ENCODE data around the gene MPG. TPM values are rescaled to one million over a fixed set of nuclear protein-coding genes. Genes with fewer than 3 reads are reported as not detected.

Gene MPG
- total RNA-seq, 2 experiments from 2014 or later, result 58.1 to 119 TPM

- H3K79me2 ChIP-seq (ENCODE audit: insufficient read depth, low read depth, low read length), result no peaks in the 10 kb centered on the region
- H3K36me3 ChIP-seq (ENCODE audit: insufficient read depth, low read length), result peaks cover 41% of the 10 kb centered on the region
- H3K4me2 ChIP-seq (ENCODE audit: low read length), result no peak overlapping the region
- H3K4me1 ChIP-seq (ENCODE audit: insufficient read depth, low read length, poor library complexity, severe bottlenecking), result no peaks in the 10 kb centered on the region
- POLR2A ChIA-PET, result interaction anchor here (0.6 to 1.1 kb wide), 2 partner anchors 15 to 70 kb away, joined by 3 to 4 read pairs; no protein-coding TSS in a partner anchor
- CTCF ChIA-PET (ENCODE audit: unreplicated experiment), result no interaction called here
- H3K9me2 ChIP-seq (ENCODE audit: insufficient read depth, low read length), result no peaks in the 10 kb centered on the region
- DNase-seq (ENCODE audit: low spot score), result peak; percentile 71
- intact Hi-C loops (cut with micrococcal nuclease; ENCODE audit: unreplicated experiment), result loop anchor here (1.0 kb wide), 1 partner anchor 64 kb away; no protein-coding TSS in a partner anchor
- no TSS peak for BruUV-seq (replicated peaks)
- H3K9me3 ChIP-seq (ENCODE audit: low read length), result no peaks in the 10 kb centered on the region
- no peaks in the 10 kb centered on the region; the same call in 1 of the 2 replicates for H4K20me1 ChIP-seq (ENCODE audit: insufficient read depth, low read length)
- H2AFZ ChIP-seq (ENCODE audit: low read length), result no peak overlapping the region
- TF ChIP-seq EZH2phosphoT487 (IDR thresholded peaks at IDR 0.05; ENCODE audit: borderline replicate concordance, low read depth, low read length) (no peak), CTCF (conservative IDR thresholded peaks at IDR 0.05; ENCODE audit: low read length) (peak; percentile 85)
- no peak overlapping the region for H3K27ac ChIP-seq (ENCODE audit: low read depth, low read length, poor library complexity, severe bottlenecking)
- H3K4me3 ChIP-seq (ENCODE audit: low read depth, low read length, poor library complexity, severe bottlenecking), result no peak overlapping the region
These were observed 39.6 kb downstream of the MPG start for GRCh38 chr16:117379-118365.

DNA sequence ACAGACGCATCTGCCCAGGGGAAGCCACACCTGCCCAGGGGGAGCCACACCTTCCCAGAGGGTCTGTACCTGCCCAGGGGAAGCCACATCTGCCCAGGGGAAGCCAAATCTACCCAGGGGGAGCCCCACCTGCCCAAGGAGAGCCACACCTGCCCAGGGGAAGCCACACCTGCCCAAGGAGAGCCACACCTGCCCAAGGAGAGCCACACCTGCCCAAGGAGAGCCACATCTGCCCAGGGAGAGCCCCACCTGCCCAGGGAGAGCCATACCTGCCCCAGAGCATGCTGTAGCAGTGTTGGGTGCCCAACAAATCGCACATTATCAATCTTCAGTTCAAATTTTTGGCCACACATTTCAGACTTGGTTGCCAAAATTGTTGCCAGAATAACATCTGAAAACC lies 40.8 kb downstream of the MPG start:
- intact Hi-C loops (cut with micrococcal nuclease; ENCODE audit: unreplicated experiment), result no loop called here
- Histone ChIP-seq H3K36me3 (ENCODE audit: insufficient read depth, low read length) (peaks cover 40% of the 10 kb centered on the region), H3K4me3 (ENCODE audit: low read depth, low read length, poor library complexity, severe bottlenecking) (no peak overlapping the region), H3K9me3 (ENCODE audit: low read length) (no peaks in the 10 kb centered on the region), H4K20me1 (ENCODE audit: insufficient read depth, low read length) (no peaks in the 10 kb centered on the region; the same call in 1 of the 2 replicates), H3K27ac (ENCODE audit: low read depth, low read length, poor library complexity, severe bottlenecking) (no peak overlapping the region), H3K9me2 (ENCODE audit: insufficient read depth, low read length) (no peaks in the 10 kb centered on the region), H3K79me2 (ENCODE audit: insufficient read depth, low read depth, low read length) (no peaks in the 10 kb centered on the region), H3K4me1 (ENCODE audit: insufficient read depth, low read length, poor library complexity, severe bottlenecking) (no peaks in the 10 kb centered on the region), H2AFZ (ENCODE audit: low read length) (no peak overlapping the region), H3K4me2 (ENCODE audit: low read length) (no peak overlapping the region)
- CTCF ChIA-PET (ENCODE audit: unreplicated experiment), result no interaction called here
- no TSS peak for BruUV-seq (replicated peaks)
- POLR2A ChIA-PET, result interaction anchor here (1.1 kb wide), 1 partner anchor 14 kb away, joined by 3 read pairs; no protein-coding TSS in a partner anchor
- TF ChIP-seq CTCF (conservative IDR thresholded peaks at IDR 0.05; ENCODE audit: low read length), result no peak
- no peak for DNase-seq (ENCODE audit: low spot score)

DNA sequence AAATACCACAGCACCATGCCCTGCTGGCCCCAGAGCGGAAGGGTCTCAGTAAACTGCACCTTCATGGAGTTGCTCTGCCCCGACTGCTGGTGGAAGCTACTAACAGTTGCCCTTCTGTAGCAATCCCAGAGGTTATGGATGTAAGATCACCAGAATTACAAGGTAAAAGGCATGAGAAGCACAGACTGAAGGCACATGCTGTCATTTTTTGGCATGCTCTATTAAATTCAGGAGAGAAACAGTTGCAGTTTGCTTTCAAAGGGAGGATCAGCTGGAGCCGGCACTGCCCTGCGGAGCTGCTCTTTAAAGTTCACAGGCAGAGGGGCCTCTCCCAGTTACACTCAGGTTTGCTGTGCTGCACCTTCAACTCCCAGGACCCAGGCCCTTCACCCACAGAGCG lies 41.3 kb downstream of the MPG start:
- Histone ChIP-seq H3K9me2 (ENCODE audit: insufficient read depth, low read length) (no peaks in the 10 kb centered on the region), H3K27ac (ENCODE audit: low read depth, low read length, poor library complexity, severe bottlenecking) (no peak overlapping the region), H3K4me2 (ENCODE audit: low read length) (no peak overlapping the region), H3K79me2 (ENCODE audit: insufficient read depth, low read depth, low read length) (no peaks in the 10 kb centered on the region), H3K4me3 (ENCODE audit: low read depth, low read length, poor library complexity, severe bottlenecking) (no peak overlapping the region), H3K36me3 (ENCODE audit: insufficient read depth, low read length) (peaks cover 38% of the 10 kb centered on the region), H4K20me1 (ENCODE audit: insufficient read depth, low read length) (no peaks in the 10 kb centered on the region; the same call in 1 of the 2 replicates), H3K9me3 (ENCODE audit: low read length) (no peaks in the 10 kb centered on the region), H3K4me1 (ENCODE audit: insufficient read depth, low read length, poor library complexity, severe bottlenecking) (no peaks in the 10 kb centered on the region), H2AFZ (ENCODE audit: low read length) (no peak overlapping the region)
- ChIA-PET POLR2A (no interaction called here), CTCF (ENCODE audit: unreplicated experiment) (no interaction called here)
- intact Hi-C loops (cut with micrococcal nuclease; ENCODE audit: unreplicated experiment), result no loop called here
- TF ChIP-seq EZH2phosphoT487 (IDR thresholded peaks at IDR 0.05; ENCODE audit: borderline replicate concordance, low read depth, low read length), result no peak
- no peak for TF ChIP-seq CTCF (conservative IDR thresholded peaks at IDR 0.05; ENCODE audit: low read length)
- no peak for DNase-seq (ENCODE audit: low spot score)
- no TSS peak for BruUV-seq (replicated peaks)
